SK-N-SH (cell line): ENCODE results near the gene PPP2CA. TPM values are rescaled to one million over a fixed set of nuclear protein-coding genes. Genes with fewer than 3 reads are reported as not detected.
"Not testable (repeated sequence)": the region's sequence is repeated elsewhere in the genome, so short reads cannot be mapped to it uniquely, and the experiment has no call there.

Experiments
- CTCF ChIA-PET: fragments of 300-600, 350-600 bp; formaldehyde crosslinking; extraction: SDS; loops from one replicate; lab custom pipeline; 2021; lab: Yijun Ruan, JAX
- POLR2A ChIA-PET: fragments of 350-600 bp; sonication (Branson Sonifier 250); formaldehyde crosslinking; extraction: SDS; loops from one replicate; lab custom pipeline; 2020; ENCODE audit warnings: antibody characterized with exemption, inconsistent platforms; lab: Yijun Ruan, JAX
- DNase-seq: peaks from one replicate; pipeline ENCODE4 v3.0.0; 2012
- H2AFZ ChIP-seq: fragments of 200-600 bp; sonication (generic); 2 replicates; pipeline ENCODE4 v1.8.1; 2016; ENCODE audit warnings: antibody characterized with exemption, mild to moderate bottlenecking, low read depth
- H3F3A ChIP-seq: fragments of 200-600 bp; sonication (generic); replicated peaks from 2 replicates; pipeline ENCODE3; 2016; ENCODE audit warnings: antibody characterized with exemption, mild to moderate bottlenecking; ENCODE audit not compliant: insufficient read depth
- H3K27ac ChIP-seq, 2 experiments: fragments of 200-500 bp in 1 of 2; fragments of 200-600 bp in 1 of 2; sonication (Bioruptor generic) in 1 of 2; sonication (generic), shearing (Covaris generic) in 1 of 2; 2 replicates each; pipeline versions ENCODE4 v1.5.1 to v1.6.1; 2014 to 2016; ENCODE audit warnings: low read depth in 2 of 2, inconsistent platforms in 1 of 2, low read length in 1 of 2, mild to moderate bottlenecking in 1 of 2, mixed read lengths in 1 of 2
- H3K27me3 ChIP-seq: fragments of 200-600 bp; sonication (generic), shearing (Covaris generic); 2 replicates; pipeline ENCODE4 v1.6.1; 2016; ENCODE audit warnings: mixed run types; ENCODE audit not compliant: insufficient read depth
- H3K36me3 ChIP-seq, 2 experiments: fragments of 200-500 bp in 1 of 2; fragments of 200-600 bp in 1 of 2; sonication (Bioruptor generic) in 1 of 2; sonication (generic) in 1 of 2; replicated peaks in 1 of 2; 2 replicates each; pipeline versions ENCODE3 to v1.5.1; 2014 to 2016; ENCODE audit warnings: low read length in 1 of 2, mild to moderate bottlenecking in 1 of 2; ENCODE audit not compliant: insufficient read depth in 2 of 2, control insufficient read depth in 1 of 2
- H3K4me1 ChIP-seq, 2 experiments: fragments of 200-500 bp in 1 of 2; fragments of 200-600 bp in 1 of 2; sonication (Bioruptor generic) in 1 of 2; sonication (generic), shearing (Covaris generic) in 1 of 2; 2 replicates each; pipeline versions ENCODE4 v1.5.1 to v1.6.1; 2014 to 2016; ENCODE audit warnings: low read depth in 1 of 2, low read length in 1 of 2, mixed run types in 1 of 2; ENCODE audit not compliant: insufficient read depth in 2 of 2, control insufficient read depth in 1 of 2
- H3K4me2 ChIP-seq: fragments of 200-600 bp; sonication (generic), shearing (Covaris generic); 2 replicates; pipeline ENCODE4 v1.6.1; 2017; ENCODE audit warnings: mixed run types
- H3K4me3 ChIP-seq, 2 experiments: fragments of 200-500 bp in 1 of 2; fragments of 200-600 bp in 1 of 2; sonication (Bioruptor generic) in 1 of 2; sonication (generic), shearing (Covaris generic) in 1 of 2; 2 replicates each; pipeline versions ENCODE4 v1.5.1 to v1.8.1; 2014 to 2016; ENCODE audit warnings: low read depth in 2 of 2, inconsistent platforms in 1 of 2, low read length in 1 of 2, mild to moderate bottlenecking in 1 of 2, mixed read lengths in 1 of 2, moderate library complexity in 1 of 2
- H3K79me2 ChIP-seq: fragments of 200-600 bp; sonication (generic); 2 replicates; pipeline ENCODE4 v1.8.1; 2017; ENCODE audit warnings: mild to moderate bottlenecking; ENCODE audit not compliant: insufficient read depth
- H3K9ac ChIP-seq: fragments of 200-600 bp; sonication (generic); 2 replicates; pipeline ENCODE4 v1.6.1; 2017; ENCODE audit warnings: mixed run types
- H3K9me2 ChIP-seq: fragments of 200-600 bp; sonication (generic); 2 replicates; pipeline ENCODE4 v1.6.1; 2017; ENCODE audit warnings: mixed run types
- H3K9me3 ChIP-seq: fragments of 200-600 bp; sonication (generic); 2 replicates; pipeline ENCODE4 v1.6.1; 2017; ENCODE audit warnings: mixed run types, mild to moderate bottlenecking, moderate library complexity
- H4K20me1 ChIP-seq: fragments of 200-600 bp; sonication (generic); 2 replicates; pipeline ENCODE4 v1.6.1; 2017; ENCODE audit warnings: mild to moderate bottlenecking, mixed run types; ENCODE audit not compliant: insufficient read depth
- FOSL2 ChIP-seq: IDR thresholded peaks from 2 replicates; pipeline ENCODE4 v1.4.0; 2012; ENCODE audit warnings: low read depth, mild to moderate bottlenecking, moderate library complexity, borderline replicate concordance
- FOXJ3 ChIP-seq: sonication (generic); formaldehyde crosslinking; IDR thresholded peaks from 2 replicates; pipeline ENCODE4 v1.5.1; 2020; ENCODE audit warnings: mild to moderate bottlenecking, missing genetic modification reagents
- NRF1 ChIP-seq: IDR thresholded peaks from 2 replicates; pipeline ENCODE4 v1.6.1; 2012; ENCODE audit warnings: low read depth, mild to moderate bottlenecking, low read length
- WGBS: methylation state at CpG from one replicate; pipeline ENCODE4 v1.1.6; 2017; ENCODE audit warnings: low lambda C conversion rate; 5-methylcytosine and 5-hydroxymethylcytosine counted together
- polyA plus RNA-seq, 3 experiments: library from polyadenylated mRNA; depleted of rRNA; stranded (reverse); fragments of >200 nt; gene quantifications; 2 replicates each; pipeline ENCODE4 v1.2.3, GENCODE V29; 2012
- TF ChIP-seq, protein P1 (sequence below): IDR thresholded peaks from 2 replicates; pipeline ENCODE4 v1.4.0; 2012; ENCODE audit warnings: low read depth, borderline replicate concordance

The PPP2CA gene
- polyA plus RNA-seq, 1 of the 3 experiments (the other 2 are of a cell fraction) = 146 TPM

DNA sequence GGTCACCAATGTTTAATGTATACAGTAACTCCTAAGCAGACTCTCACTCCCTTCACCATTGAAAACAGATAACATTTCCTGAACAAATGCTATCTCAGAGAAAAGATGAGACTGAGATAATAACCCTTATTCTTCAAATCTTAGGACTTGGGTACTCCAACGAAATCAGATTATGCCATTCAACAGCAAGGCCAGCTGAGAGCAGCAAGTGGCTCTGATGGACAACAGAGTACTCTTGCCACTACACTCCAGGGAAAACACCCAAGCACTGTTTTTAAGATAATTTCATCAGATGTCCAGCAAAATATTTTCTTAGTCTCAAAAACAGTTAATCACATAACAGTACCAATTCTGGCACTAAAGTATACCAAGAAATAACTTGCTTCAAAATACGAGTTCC is 10.1 kb downstream of the PPP2CA start:
- H4K20me1 ChIP-seq = peaks cover 100% of the 10 kb centered on the region
- no peaks in the 10 kb centered on the region for H3K27me3 ChIP-seq
- H3K9me2 ChIP-seq = no peaks in the 10 kb centered on the region
- no peak overlapping the region for H3K27ac ChIP-seq
- H3K4me3 ChIP-seq = no peak overlapping the region
- H3F3A ChIP-seq = peaks cover 32% of the 10 kb centered on the region
- H3K9ac ChIP-seq = no peak overlapping the region
- DNase-seq = no peak
- H3K4me2 ChIP-seq = no peak overlapping the region
- H3K79me2 ChIP-seq = peaks cover 100% of the 10 kb centered on the region
- H3K9me3 ChIP-seq = peaks cover 9% of the 10 kb centered on the region; the same call in 1 of the 2 replicates
- WGBS = 95% methylated on average over 2 of the region's 2 CpGs
- POLR2A ChIA-PET = interaction anchor here (0.6 kb wide), 1 partner anchor 72 kb away, joined by 3 read pairs; no protein-coding TSS in a partner anchor
- peaks cover 3 to 24% of the 10 kb centered on the region in 2 experiments for H3K36me3 ChIP-seq
- TF ChIP-seq FOSL2 (no peak), NRF1 (no peak), FOXJ3 (CRISPR knock-in tag) (no peak)
- TF ChIP-seq, protein P1, sequence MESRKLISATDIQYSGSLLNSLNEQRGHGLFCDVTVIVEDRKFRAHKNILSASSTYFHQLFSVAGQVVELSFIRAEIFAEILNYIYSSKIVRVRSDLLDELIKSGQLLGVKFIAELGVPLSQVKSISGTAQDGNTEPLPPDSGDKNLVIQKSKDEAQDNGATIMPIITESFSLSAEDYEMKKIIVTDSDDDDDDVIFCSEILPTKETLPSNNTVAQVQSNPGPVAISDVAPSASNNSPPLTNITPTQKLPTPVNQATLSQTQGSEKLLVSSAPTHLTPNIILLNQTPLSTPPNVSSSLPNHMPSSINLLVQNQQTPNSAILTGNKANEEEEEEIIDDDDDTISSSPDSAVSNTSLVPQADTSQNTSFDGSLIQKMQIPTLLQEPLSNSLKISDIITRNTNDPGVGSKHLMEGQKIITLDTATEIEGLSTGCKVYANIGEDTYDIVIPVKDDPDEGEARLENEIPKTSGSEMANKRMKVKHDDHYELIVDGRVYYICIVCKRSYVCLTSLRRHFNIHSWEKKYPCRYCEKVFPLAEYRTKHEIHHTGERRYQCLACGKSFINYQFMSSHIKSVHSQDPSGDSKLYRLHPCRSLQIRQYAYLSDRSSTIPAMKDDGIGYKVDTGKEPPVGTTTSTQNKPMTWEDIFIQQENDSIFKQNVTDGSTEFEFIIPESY = no peak
- H3K4me1 ChIP-seq = no peaks in the 10 kb centered on the region; a peak in 1 of 4 replicates
- CTCF ChIA-PET = interaction anchor here (1.2 kb wide), 1 partner anchor 32 kb away, joined by 3 read pairs; no protein-coding TSS in a partner anchor
- no peak overlapping the region for H2AFZ ChIP-seq

DNA sequence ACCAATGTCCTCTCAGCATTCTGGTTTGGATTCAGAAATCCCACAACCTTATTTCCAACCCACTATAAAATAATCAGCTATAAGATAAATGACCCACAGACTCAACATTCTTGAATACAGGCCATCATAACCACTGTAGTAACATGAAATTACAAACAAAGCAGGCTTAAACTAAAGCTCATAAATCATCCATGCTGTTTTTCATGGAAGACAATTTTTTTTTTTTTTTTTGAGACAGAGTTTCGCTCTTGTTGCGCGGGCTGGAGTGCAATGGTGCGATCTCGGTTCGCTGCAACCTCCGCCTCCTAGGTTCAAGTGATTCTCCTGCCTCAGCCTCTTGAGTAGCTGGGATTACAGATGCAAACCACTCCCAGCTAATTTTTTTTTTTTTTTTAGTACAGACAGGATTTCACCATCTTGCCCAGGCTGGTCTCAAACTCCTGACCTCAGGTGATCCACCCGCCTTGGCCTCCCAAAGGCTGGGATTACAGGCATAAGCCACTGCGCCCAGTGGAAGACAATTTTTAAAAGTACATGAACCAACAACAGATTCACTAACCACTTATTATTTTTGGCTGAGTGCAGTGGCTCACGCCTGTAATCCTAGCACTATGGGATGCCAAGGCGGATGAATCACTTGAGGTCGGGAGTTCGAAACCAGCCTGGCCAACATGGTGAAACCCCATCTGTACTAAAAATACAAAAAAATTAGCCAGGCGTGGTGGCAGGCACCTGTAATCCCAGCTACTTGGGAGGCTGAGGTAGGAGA is 14.4 kb downstream of the PPP2CA start:
- H3K9ac ChIP-seq, H3K4me1 ChIP-seq, H3K27me3 ChIP-seq, H3K27ac ChIP-seq, H3K9me3 ChIP-seq, DNase-seq, H3K9me2 ChIP-seq, H3K4me2 ChIP-seq, H2AFZ ChIP-seq, H3K4me3 ChIP-seq: not testable (repeated sequence)
- peaks cover 29% of the 10 kb centered on the region for H3F3A ChIP-seq
- H4K20me1 ChIP-seq = peaks cover 100% of the 10 kb centered on the region
- H3K36me3 ChIP-seq = peaks cover 0 to 24% of the 10 kb centered on the region in 2 experiments
- H3K79me2 ChIP-seq = peaks cover 100% of the 10 kb centered on the region
- ChIA-PET CTCF (interaction anchor here (1.1 to 5.5 kb wide), 4 partner anchors 14 to 78 kb away, joined by 4 to 16 read pairs (median 4); no protein-coding TSS in a partner anchor), POLR2A (interaction anchor here (0.8 kb wide), 1 partner anchor 14 kb away, joined by 3 read pairs; no protein-coding TSS in a partner anchor)
- WGBS = 93% methylated on average over 14 of the region's 14 CpGs
